HG02852 (cell line): ENCODE data around the gene NRG4.
A peak's percentile ranks its signal among the peaks of the same experiment; 100 is the strongest.
"Not testable (repeated sequence)": the region's sequence is repeated elsewhere in the genome, so short reads cannot be mapped to it uniquely, and the experiment has no call there.

Experiments
- ATAC-seq: cut with Tn5 transposase; IDR thresholded peaks from one replicate; pipeline ENCODE4 v1.9.1; 2021; ENCODE audit warnings: mild to moderate bottlenecking, moderate library complexity; ENCODE audit not compliant: unreplicated experiment

NRG4 gene

DNA sequence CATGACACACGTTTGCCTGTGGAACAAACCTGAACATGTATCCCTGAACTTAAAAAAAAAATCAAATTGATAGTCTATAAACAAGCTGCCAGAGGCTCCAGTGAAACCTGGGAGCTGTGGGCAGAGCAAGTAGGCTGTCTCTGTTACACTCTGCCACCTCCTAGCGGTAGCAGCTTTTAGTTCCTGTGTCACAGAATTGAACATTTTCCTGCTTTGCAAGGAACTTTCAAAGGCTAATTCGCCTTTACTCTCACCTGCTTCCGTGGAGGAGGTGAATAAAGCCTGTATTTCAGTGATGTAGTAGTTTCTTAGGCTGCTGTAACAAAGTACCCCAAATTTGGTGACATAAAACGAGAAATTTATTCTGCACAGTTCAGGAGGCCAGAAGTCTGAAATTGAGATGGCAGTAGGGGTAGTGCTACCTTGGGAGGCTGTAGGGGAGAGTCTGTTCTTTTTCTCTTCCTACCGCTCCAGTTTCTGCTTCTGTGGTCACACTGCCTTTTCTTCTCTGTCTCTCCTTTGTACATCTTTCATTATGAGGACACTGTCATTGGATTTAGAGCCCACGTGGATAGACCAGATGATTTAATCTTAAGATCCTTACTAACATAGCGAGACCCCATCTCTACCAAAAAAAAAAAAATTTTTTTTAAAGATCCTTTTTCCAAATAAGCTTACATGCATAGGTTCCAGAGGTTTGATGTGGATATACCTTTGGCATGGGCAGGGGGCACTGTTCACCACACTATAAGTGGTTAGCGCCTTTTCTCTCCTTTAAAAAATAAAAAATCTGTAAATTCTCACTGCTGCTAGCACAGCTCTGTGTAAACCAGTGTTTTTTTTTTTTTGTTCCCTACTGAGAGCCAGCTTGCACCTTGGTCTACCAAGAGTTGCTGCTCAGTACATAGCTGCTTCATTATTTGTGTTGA lies 83.3 kb downstream of the NRG4 start:
- ATAC-seq = no peak

DNA sequence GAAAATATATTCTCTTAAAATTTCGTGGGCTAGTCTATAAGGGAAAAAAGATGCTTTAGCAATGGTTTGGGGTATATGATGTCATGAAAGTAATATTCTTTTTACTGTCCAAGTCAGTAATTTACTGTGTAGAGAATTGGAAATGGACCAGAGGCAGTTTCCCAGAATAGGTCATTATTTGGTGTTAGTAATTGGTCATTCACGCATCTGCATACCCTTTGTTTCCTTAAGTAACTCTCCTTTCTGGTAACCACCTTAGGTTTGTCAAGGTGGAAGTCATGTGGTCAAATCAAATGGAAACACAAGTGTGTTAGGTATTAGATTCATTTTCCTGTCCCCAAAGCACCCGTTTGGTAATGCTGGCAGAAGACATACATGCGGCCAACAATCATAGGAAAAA lies 84.6 kb downstream of the NRG4 start:
- no peak for ATAC-seq

DNA sequence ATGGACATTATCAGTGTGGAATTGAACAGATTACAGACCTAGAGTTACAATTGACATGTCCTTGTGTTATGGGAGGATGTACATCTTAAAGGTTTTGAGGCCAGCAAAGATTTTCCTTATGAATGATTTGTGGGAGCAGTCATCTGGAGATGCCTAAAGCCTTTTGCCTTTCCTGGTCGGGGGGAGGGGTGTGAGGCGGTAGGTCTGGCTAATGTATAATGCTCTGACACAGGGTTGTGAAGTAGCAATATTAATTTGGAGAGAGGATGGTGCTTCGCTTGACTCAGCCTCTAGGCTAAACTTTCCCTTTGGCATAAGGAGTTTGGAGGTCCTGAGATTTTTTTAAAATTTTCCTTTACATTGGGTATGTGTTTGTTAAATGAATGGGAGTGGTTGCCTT lies 85.3 kb downstream of the NRG4 start:
- no peak for ATAC-seq

DNA sequence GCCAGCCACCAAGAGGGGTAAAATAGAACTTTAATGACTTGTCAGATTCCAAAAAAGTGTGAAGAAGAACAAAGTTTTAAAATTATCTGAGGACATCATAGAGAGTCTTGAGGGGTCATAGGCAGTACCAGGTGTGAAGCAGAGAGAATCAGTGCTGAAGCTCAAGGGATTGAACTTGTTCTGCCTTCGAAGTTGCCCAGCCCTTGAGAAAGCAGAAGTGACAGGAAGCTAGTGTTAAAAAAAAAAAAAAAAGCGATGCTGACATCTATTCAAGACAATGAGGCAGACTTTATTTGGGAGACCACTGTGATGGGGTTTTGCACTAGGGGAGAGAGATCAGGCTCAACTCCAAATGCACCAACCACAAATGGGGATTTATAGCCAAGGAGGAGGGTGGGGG lies 86.8 kb downstream of the NRG4 start:
- no peak for ATAC-seq

DNA sequence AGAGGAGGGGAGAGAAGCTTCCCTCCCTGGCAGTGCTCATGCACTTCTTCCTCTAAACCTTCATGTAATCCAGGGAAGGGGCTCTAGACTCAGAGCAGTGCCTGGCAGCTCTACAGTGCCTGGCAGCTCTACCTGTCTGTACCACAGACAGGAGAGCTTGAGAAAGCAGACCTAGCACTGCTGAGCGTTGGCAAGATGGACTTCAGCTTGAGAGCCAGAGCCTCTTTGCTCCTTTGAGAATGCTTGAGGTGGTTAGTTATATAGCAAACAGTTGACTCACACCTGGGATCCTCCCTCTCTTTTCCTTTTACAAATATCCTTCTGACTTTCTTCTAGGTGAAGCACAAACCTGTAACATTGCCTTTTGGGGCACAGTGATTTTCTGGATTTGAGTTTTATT lies 87.6 kb downstream of the NRG4 start:
- ATAC-seq = no peak

DNA sequence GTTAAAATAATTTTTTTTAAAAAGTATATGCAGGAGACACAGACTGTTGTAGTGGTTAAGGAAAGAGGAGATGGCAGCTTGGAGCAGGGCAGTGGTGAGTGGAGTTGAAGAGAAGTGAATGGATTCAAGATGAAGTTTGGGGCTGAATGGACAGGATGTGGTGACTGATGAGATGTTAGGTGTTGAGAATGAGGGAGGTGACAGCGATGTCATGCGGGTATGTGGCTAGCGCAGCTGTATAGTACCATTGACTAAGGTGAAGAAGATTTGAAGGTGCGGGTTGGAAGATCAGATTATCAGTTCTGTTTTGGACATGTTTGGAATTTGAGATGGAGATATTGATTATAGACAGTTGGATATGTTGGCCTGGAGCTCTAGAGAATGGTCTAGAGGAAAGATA lies 88.5 kb downstream of the NRG4 start:
- no peak for ATAC-seq

DNA sequence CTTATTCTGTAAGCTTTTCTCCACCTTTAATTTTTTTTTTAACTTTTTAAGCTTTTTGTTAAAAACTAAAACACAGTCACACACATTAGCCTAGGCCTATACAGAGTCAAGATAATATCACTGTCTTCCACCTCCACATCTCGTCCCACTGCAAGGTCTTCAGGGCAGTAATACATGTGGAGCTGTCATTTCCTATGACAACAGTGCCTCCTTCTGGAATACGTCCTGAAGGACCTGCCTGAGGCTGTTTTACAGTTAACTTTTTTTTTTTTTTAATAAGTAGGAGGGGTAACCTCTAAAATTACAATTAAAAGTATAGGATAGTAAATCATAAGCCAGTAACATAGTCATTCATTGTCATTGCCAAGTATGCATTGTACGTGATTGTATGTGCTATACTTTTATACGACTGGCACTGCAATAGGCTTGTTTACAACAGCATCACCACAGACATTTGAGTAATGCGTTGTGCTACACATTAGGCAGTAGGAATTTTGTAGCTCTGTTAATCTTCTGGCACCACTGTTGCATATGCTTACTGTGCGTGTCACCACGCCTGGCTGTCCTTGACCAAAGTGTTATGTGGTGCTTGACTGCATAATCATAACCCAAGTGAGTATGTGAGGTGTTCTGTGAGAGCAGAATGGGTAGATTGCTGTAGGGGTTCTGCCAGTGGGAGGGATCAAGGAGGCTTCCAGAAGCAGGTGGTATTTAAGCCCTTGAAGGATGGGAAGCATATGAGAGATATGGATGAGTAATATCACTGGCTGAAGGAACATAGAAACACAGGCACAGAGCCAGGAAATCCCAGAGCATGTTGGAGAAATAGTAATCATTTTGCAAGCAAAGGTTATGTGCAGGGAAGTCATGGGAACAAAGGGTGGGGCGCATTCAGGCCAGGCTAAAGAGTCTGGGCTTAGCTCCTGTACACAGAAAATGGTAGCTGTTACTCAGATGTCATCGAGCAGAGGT lies 90.2 kb downstream of the NRG4 start:
- ATAC-seq = no peak

DNA sequence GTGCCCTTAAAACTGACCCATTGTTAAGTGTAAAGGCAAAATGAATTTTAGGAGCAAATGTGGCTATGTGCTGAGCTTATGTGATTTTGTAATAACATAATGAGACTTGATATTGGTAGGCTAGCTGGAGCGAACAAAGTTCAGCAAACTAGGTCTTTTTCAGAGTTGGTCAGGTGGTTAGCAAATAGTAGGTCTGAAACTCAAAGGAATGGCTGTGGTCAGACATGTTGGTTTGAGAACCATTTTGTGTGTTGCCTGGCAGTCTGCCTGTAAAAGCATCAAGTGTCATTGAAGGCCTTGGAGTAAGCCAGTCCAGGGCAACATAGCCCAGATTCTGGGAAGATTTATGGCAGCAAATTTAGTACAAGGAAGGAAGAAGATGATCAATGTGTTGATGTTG lies 92.1 kb downstream of the NRG4 start:
- ATAC-seq = no peak

DNA sequence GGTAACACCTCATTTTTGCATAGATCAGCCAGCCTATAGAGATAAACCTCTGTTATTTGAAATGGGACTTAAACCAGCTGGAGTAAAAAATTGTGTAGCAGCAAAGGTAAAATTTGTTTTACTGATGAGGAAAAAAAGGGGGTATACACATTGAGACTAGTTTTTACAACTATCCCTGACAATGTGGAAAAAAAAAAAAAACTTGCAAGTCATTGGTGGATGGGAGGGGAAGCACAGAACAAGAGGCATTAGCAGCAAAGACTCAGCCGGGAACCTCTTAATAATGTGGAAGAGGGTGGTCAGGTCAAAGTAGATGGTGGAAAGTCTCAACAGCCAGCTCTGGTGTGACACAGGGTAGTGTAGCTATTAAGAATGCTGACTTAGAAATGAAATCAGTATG lies 94.1 kb downstream of the NRG4 start:
- no peak for ATAC-seq

DNA sequence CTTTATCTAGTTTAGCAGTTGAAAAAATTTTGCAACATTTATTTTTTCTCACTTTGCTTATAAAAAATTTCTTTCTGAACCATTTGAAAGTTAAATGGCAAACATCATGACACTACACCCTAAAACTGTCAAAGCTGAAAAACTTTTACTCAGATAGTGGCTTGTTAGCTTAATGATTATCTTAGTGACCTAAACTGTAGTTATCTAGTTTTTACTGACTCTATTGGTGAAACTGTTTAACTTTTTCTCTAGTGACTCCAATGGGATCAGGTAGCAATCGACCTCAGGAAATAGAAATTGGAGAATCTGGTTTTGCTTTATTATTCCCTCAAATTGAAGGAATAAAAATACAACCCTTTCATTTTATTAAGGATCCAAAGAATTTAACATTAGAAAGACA lies 95.2 kb downstream of the NRG4 start:
- ATAC-seq = no peak

DNA sequence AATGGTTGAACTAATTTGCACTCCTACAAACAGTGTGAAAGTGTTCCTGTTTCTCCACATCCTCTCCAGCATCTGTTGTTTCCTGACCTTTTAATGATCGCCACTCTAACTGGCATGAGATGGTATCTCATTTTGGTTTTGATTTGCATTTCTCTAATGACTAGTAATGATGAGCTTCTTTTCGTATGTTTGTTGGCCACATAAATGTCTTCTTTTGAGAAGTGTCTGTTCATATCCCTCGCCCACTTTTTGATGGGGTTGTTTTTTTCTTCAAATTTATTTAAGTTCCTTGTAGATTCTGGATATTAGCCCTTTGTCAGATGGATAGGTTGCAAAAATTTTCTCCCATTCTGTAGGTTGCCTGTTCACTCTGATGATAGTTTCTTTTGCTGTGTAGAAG lies 101.9 kb downstream of the NRG4 start:
- ATAC-seq = not testable (repeated sequence)

DNA sequence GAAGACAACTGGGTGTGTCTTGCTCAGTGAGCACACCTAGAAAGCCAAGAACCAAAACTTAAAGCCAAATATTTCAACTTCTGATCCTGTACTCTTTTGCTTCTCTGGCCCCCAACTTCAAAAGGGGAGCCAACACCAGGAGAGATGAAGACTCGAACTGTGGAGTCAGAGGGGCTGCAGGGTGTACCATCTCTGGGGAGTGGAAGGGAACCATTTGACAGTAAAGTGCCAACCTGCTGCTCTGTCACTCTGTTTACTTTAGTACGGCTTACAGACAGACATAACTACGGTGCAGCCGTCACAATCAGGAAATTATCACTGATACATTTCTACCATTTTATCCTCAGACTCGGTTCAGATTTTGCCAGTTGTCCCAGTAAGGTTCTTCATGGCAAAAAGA lies 107.0 kb downstream of the NRG4 start:
- no peak for ATAC-seq

DNA sequence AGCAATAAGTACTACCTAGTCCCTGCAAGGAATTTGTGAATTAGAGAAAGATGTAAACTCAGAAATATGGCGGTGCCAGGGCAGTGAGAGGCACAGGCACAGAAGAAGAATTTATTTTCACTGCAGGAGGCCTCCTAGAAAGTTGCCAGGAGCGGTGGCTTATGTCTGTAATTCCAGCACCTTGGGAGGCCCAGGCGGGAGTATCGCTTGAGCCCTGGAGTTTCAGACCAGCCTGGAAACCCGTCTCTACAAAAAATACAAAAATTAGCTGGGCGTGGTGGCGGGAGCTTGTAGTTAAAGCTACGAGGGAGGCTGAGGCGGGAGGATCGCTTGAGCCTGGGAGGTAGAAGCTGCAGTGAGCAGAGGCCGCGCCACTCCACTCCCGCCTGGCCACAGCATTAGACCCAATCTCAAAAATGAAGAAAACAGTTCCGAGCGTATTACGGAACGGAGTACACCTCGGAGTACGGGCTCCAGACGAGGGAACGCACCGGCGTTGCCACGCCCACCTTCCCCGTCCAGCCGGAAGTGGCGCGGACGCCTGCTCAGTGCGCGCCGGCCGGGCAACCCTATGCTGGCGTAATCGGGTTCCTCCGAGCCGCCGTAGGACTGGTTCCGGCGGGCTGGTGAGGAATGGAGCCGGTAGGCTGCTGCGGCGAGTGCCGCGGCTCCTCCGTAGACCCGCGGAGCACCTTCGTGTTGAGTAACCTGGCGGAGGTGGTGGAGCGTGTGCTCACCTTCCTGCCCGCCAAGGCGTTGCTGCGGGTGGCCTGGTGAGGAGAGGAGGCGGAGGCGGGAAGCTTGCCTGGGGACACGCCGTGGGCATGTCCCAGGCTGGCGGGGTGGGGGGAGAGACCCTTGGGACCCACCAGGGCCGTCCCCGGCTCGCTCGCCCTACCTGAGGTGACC lies 108.6 kb downstream of the NRG4 start, which contains the start of gene FBXO22:
Gene FBXO22, plus strand, starts transcription at position 548 of the 909 bp plus-strand sequence. Its CDS starts 86 bp downstream, at position 634.
- peak; percentile 89 for ATAC-seq

DNA sequence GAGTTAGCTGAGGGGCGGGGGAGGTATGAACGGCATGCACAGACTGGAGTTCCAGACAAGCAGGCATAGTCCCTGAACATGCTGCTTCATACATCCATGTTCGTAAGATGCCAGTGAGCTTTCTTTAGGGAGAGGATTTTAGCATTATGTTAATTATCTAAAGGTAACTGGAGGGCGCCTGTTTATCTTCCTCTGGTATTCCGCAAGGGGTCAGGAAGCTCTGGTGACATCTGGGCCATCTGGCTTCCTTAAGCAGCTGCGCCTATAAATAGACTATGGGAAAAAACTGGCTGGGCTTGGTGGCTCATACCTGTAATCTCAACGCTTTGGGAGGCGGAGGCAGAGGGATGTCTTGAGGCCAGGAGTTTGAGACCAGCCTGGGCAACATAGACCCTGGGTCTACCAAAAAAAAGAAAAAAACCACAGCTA lies 110.1 kb downstream of the NRG4 start:
- ATAC-seq = no peak

DNA sequence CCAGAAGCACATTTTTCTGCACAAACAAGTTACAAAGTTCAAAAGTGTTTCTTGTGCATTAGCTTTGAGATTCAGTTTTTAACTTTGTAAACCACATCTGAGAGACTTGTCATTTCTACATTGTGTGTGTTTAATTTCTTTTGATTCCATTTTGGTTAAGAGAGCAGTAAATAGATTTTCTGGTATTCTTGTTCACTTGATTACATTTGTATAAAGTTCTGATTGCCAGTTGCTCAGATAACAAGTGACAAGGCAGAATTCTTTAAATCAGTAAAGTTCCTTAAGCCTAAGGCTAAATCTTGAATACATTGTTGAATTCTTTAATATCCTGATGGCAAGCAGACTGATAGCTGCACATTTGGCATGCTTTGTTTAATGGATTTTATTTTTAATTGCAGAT lies 111.6 kb downstream of the NRG4 start:
- ATAC-seq = no peak

DNA sequence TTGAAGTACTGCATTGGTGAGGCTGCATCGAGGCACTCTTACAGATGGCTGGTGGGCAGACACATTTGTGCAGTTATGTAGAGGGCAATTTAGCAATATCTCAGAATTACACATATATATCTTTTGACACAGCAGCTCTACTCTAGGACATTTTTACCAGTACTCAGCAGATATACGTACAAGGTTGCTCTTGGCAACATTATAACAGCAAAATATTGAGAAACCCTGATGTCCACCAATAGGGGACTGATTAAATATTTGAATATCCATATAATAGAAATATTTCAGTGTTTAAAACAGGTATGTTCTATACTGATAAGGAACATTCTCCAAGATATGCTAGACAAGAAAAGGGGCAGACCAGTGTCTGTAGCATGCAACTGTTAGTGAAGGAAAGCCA lies 116.5 kb downstream of the NRG4 start:
- no peak for ATAC-seq

DNA sequence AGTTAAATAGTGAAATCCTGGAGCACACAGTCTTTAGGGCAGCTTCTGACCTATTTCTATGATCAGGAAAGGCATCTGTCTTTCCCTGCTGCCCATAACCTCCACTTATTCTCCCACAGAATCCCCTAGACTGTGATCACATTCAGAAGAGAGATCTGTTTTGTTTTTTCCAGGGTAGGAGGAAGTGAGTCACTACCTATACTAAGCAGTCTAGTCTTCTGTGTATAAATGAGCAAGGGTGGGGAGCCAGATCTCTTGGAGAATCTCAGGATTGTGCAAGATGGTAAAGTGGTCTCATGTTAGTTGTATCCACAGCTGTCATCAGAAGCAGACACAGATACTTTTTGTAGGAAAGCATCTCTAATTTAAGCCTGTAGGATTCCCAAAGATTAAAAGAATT lies 120.3 kb downstream of the NRG4 start:
- no peak for ATAC-seq
